NCI-H82 (cell line): ENCODE data around the gene NKPD1.
A peak's percentile ranks its signal among the peaks of the same experiment; 100 is the strongest.

Experiments used
- DNase-seq: peaks from one replicate; lab custom pipeline; 2025; lab: John Stamatoyannopoulos, UW

Gene NKPD1

GRCh38 chr19:45156011-45156630 lies 4.7 kb downstream of the NKPD1 start:
- peak; percentile 61 for DNase-seq

- DNase-seq = peak; percentile 42
These were observed 6.5 kb downstream of the NKPD1 start for GRCh38 chr19:45154064-45154827.

- DNase-seq = peak; percentile 50
These were observed 7.3 kb downstream of the NKPD1 start for GRCh38 chr19:45153339-45154063.

DNA sequence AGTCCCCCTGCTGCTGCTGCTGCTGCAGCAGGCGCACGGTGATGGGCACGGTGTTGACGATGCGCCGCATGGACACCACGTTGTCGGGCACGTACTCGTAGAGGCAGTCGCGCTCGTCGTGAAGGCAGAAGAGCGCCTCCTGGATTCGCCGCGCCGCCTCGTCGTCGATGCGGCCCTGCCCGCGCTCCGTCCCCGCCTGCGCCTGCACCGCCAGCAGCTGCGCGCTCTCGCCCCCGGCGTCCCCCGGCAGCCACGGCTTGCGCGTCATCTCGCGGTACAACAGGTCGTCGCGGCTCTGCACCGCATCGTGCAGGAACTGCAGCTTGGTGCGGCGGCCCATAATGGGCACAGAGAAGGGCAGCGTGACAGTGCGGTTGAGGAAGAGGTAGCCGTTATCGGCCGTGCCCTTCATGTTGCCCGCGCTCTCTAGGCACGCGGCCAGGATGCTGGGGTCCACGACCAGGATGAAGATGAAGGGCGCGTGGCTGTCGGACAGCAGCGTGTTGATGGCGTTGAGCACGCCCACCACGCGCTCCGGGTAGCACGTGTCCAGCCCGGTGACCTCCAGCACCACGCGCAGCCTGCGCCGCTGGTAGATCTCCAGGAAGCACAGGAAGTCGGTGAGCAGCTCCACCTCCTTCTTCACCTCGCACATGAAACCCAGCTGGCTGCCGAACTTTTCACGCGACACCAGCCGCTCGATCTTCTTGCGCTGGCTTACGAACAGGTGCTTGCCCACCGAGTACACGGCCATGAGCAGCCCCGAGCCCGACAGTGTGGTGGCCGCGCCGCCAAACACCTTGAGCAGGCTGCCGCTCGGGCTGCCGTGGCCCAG lies 8.1 kb downstream of the NKPD1 start:
- peak; percentile 62 for DNase-seq

DNA sequence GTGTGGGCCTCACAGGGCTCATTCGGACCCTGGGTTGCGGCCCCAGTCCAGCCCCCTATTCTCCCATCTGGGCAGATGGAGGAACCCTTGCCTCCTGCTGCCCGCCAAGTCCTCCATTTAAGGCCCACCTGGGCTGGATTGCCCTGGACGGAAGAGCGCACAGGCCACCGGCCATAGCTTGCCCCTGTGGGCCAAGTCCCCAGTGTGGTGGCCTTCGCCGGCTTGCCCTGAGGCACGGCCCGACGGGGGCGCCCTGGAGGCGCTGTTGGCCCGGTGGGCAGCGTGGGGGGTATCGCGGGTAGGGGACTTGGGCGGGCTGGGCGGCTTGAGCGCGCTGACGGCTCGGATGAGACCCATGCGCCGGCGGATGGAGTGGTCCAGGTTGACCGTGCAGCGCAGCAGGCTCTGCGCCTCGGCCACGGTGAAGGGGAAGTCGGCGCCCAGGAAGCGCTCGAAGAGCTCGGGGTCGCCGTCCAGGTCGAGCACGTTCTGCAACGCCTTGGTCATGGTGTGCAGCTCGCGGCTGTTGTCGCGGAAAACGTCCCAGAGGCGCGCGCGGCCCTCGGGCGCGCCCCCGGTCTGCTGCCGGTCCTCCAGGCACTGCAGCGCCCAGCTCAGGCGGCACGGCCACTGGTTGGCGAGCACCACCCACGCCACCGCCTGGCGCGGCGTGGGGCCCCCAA lies 8.8 kb downstream of the NKPD1 start:
- DNase-seq = no peak

- no peak for DNase-seq
These were observed 9.5 kb downstream of the NKPD1 start for GRCh38 chr19:45151320-45151719.

GRCh38 chr19:45150751-45151281 lies 10.0 kb downstream of the NKPD1 start:
- DNase-seq = no peak

GRCh38 chr19:45150180-45150579 lies 10.6 kb downstream of the NKPD1 start:
- no peak for DNase-seq

- DNase-seq = no peak
These were observed 11.7 kb downstream of the NKPD1 start for GRCh38 chr19:45149129-45149528.

- DNase-seq = peak; percentile 51
These were observed 12.7 kb downstream of the NKPD1 start for GRCh38 chr19:45147835-45148676.

DNA sequence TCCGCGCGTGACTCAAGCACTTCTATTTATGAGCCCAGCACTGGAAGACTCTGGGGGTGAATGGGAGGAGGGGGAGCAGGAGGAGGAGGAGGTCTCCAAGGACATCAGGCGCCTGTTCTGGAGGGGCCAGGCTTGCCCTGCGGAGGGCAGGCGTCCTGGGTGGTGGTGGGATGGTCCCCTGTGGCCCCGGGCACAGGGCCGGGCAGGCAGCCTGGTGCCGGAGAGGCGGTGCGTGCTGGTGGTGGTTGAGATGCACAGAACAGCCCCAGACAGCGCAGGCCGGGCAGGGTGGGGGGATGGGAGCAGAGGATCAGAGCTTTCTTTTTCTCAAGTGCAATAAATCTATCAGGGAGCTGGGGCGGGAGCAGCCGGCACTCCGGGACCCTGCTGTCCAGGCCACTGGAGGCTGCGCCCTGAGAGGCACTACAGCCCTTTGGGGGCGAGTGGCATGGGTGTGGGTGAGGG lies 14.0 kb downstream of the NKPD1 start:
- no peak for DNase-seq

- DNase-seq = no peak
These were observed 14.5 kb downstream of the NKPD1 start for GRCh38 chr19:45146251-45146650.

- no peak for DNase-seq
These were observed 15.3 kb downstream of the NKPD1 start for GRCh38 chr19:45145270-45146189.

- DNase-seq = no peak
These were observed 16.1 kb downstream of the NKPD1 start for GRCh38 chr19:45144431-45145269.

GRCh38 chr19:45142726-45143110 lies 18.1 kb downstream of the NKPD1 start:
- DNase-seq = no peak

DNA sequence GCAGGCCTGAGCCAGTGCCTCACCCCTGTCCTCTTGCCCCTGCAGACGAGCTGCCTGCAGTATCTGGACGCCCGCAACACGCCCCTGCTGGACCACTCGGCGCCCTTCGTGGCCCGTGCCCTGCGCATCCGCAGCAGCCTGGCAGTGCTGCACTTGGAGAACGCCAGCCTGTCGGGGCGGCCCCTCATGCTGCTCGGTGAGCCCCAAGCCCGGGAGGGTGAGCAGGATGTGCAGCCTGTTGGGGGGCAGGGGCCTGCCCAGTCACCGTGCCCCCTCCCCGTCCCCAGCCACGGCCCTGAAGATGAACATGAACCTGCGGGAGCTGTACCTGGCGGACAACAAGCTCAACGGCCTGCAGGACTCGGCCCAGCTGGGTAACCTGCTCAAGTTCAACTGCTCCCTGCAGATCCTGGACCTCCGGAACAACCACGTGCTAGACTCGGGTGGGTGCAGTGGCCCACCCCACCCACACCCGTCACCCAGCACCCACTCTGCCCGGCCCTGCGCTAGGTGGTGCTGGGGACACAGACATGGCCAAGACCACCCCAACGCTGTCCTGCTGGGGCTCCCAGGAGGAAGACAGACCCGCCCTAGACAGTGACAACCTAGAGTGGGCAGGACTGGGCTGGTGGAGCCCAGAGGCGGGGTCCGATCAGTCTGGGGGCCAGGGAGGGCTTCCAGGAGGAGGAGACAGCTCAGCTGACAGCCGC lies 18.6 kb downstream of the NKPD1 start:
- DNase-seq = no peak

- no peak for DNase-seq
These were observed 19.4 kb downstream of the NKPD1 start for GRCh38 chr19:45141203-45141900.
